NCI-H1417 treated with DMSO at 0.1 percent for 48 hours (cell line): ENCODE results near the gene FTO.
"Not testable (repeated sequence)": the region's sequence is repeated elsewhere in the genome, so short reads cannot be mapped to it uniquely, and the experiment has no call there.

Experiments used
- DNase-seq: peaks from one replicate; lab custom pipeline; 2025; lab: John Stamatoyannopoulos, UW

Gene FTO

GRCh38 chr16:53827741-53828140 is 123.8 kb downstream of the FTO start:
- DNase-seq = no peak

GRCh38 chr16:53829186-53829747 is 125.3 kb downstream of the FTO start:
- DNase-seq = no peak

- no peak for DNase-seq
Measured at GRCh38 chr16:53832896-53833544, 129.1 kb downstream of the FTO start.

GRCh38 chr16:53836142-53836541 is 132.2 kb downstream of the FTO start:
- no peak for DNase-seq

- no peak for DNase-seq
Measured at GRCh38 chr16:53836680-53837079, 132.7 kb downstream of the FTO start.

GRCh38 chr16:53837426-53837825 is 133.5 kb downstream of the FTO start:
- DNase-seq = no peak

- DNase-seq = no peak
Measured at GRCh38 chr16:53839150-53839549, 135.2 kb downstream of the FTO start.

- DNase-seq = no peak
Measured at GRCh38 chr16:53840456-53840855, 136.5 kb downstream of the FTO start.

- no peak for DNase-seq
Measured at GRCh38 chr16:53841884-53842283, 137.9 kb downstream of the FTO start.

- DNase-seq = no peak
Measured at GRCh38 chr16:53843084-53843483, 139.1 kb downstream of the FTO start.

- no peak for DNase-seq
Measured at GRCh38 chr16:53844804-53845203, 140.8 kb downstream of the FTO start.

GRCh38 chr16:53846549-53846948 is 142.6 kb downstream of the FTO start:
- DNase-seq = not testable (repeated sequence)

GRCh38 chr16:53846971-53847370 is 143.0 kb downstream of the FTO start:
- DNase-seq = no peak

GRCh38 chr16:53848277-53848942 is 144.5 kb downstream of the FTO start:
- no peak for DNase-seq

- DNase-seq = no peak
Measured at GRCh38 chr16:53848950-53849349, 145.0 kb downstream of the FTO start.

GRCh38 chr16:53849585-53849984 is 145.6 kb downstream of the FTO start:
- no peak for DNase-seq

GRCh38 chr16:53849994-53850393 is 146.0 kb downstream of the FTO start:
- DNase-seq = no peak

GRCh38 chr16:53852678-53853077 is 148.7 kb downstream of the FTO start:
- DNase-seq = no peak

GRCh38 chr16:53855056-53855455 is 151.1 kb downstream of the FTO start:
- DNase-seq = no peak

- no peak for DNase-seq
Measured at GRCh38 chr16:53855511-53855910, 151.6 kb downstream of the FTO start.

- no peak for DNase-seq
Measured at GRCh38 chr16:53859995-53860540, 156.1 kb downstream of the FTO start.

- DNase-seq = no peak
Measured at GRCh38 chr16:53863861-53864260, 159.9 kb downstream of the FTO start.

- DNase-seq = no peak
Measured at GRCh38 chr16:53864819-53865493, 161.0 kb downstream of the FTO start.
